OCI-LY1 (cell line): ENCODE results near the gene GLYATL1.

Source experiments
- CTCF ChIP-seq: fragments of 200-600 bp; sonication (generic), shearing (Covaris generic); IDR thresholded peaks from 2 replicates; pipeline ENCODE4 v1.5.1; 2017; ENCODE audit warnings: mild to moderate bottlenecking, antibody characterized with exemption, low read length, moderate library complexity, mixed read lengths
- EZH2 ChIP-seq: fragments of 200-600 bp; sonication (generic), shearing (Covaris generic); IDR thresholded peaks from 2 replicates; pipeline ENCODE4 v1.8.0; 2017; ENCODE audit warnings: borderline replicate concordance, mixed run types, mild to moderate bottlenecking, antibody characterized with exemption, low read length, moderate library complexity, mixed read lengths

DNA sequence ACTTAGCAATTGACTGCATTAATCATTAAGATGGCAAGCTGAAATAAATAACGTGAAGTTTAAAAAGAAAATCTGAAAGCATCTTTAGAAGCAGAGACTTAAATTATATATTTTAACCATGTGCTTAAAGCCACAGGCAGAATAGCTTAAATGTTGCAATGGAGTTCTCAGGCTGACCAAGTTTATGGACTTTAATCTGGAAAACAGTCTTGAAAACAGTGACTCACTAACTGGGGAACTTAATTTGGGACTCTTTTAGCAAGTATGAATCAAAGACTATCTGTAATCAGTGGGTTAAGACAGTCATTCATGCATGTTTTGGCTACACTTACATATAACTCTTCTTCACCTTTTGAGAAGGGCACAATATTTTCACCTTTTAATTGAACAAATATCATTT lies 12.6 kb upstream of the GLYATL1 start:
- TF ChIP-seq CTCF (no peak), EZH2 (no peak)
